NCI-H128 (cell line): ENCODE measurements around the gene SCFD2.
"Not testable (repeated sequence)": the region's sequence is repeated elsewhere in the genome, so short reads cannot be mapped to it uniquely, and the experiment has no call there.

Source experiments
- DNase-seq: peaks from one replicate; lab custom pipeline; 2025; ENCODE audit not compliant: unreplicated experiment; lab: John Stamatoyannopoulos, UW

The SCFD2 gene

DNA sequence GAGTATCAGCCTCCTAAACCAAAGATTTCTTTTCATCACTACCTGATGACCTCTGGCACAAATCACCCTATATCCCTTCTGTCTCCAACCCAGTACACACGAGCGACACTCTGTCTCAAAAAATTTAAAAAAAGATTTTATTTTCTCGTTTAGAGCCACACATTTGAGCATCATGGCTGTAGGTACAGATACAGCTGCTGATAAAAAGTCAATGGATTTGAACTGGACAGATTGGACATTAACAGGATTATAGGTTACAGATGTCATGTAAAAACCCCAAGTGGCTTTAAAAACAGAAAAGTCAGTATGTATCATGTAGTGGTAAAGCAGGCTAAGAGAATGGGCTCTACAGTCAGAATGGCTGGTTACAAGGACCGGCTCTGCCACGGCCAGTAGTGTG, 171.1 kb downstream of the SCFD2 start:
- DNase-seq = no peak

DNA sequence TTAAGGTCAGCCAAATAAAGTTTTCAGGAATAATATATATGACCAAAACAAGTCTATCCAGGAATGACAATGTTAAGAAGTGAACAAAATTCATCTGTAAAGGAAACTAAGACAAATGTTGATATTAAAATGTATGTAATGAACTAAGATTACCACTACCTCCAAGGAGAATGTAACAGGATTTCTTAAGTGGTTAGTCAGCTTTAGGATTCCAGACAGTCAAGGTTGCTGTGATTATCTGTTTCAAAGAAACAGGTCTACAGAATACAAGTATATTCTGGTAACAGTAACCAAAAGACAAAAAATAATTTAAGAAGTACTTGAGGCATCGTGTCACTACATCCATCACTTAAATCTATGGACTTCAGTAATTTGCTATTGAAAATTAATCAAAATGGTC, 172.8 kb downstream of the SCFD2 start:
- no peak for DNase-seq

DNA sequence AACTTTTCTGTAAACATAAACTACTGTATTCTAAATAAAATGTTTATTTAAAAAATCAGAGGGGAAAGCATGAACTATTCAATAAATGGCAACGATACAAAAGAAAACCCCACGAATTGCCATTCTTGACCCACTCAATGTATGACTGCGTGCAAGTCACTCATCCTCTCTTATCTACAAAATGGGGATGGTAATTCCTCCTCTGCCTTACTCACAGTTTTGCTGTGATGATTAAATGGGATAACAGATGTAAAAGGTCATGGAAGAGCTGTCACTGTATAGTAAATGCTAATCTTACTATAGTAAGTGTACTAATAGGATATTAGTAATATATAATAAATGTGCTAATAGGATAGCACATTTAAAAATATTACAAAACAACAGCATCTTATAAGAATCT, 173.4 kb downstream of the SCFD2 start:
- DNase-seq = no peak

DNA sequence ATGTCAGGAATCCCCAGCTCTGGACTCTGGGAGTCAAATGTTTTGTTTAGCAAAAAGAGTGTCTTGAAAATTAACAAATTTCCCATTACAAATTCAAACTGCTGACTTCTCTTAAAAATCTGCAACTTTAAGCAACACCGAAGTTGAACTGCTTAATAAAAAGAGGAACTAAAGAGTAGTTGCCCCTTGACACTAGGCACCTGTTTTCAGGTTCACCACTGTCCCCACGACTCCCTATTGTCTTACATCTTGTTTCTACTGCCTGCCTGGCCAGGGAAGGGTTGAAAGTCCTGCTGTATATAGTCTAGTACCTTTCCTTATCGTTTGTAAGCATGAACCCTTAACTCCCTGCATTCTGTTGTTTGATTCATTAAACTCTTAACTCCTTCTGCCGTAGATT, 173.9 kb downstream of the SCFD2 start:
- no peak for DNase-seq

DNA sequence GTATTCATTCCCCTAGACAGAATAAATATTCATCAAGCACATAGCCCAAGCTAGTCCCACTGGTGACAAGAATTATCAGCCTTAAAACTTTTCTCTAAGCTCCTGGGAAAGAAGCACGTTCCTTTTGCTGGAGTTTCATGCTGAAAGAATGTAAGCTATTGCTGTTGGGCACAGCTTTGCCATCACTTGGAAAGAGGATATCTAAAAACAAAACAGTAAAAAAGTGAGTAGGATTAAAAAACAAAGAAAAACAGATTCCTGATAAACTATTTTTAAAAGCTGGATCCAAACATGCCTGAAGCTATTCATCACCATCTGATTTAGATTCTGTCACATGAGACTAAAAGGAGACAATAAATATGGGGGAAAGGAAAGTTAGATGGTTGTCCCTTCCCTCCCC, 176.8 kb downstream of the SCFD2 start:
- DNase-seq = no peak

DNA sequence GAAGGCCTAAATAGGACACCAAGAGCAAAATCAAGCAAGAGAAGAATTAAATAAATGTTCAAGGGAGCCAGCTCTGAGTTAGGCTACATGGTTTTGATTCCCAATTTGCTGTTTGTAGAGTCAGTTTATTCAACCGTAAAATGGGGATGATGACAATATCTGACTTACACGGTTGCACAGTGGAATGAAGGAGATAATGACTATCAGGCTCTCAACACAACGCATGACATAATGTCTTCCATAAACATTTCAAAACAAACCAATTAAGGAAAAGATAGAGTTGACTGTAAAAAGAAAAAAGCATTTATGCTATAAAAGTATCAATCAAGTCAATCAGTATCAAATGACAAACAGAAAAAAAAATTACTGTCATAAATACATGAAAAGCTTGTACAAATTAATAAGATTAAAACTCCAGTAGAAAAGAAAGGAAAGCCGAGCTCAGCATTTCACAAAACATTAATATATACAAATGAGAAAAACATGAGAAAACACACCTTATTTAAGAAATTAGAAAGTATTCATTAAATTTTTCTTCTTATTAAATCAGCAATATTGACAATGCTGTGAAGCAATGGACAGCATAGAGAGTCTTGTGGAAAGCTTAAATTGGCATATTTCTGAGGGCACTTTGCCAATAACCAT, 179.0 kb downstream of the SCFD2 start:
- DNase-seq = no peak

DNA sequence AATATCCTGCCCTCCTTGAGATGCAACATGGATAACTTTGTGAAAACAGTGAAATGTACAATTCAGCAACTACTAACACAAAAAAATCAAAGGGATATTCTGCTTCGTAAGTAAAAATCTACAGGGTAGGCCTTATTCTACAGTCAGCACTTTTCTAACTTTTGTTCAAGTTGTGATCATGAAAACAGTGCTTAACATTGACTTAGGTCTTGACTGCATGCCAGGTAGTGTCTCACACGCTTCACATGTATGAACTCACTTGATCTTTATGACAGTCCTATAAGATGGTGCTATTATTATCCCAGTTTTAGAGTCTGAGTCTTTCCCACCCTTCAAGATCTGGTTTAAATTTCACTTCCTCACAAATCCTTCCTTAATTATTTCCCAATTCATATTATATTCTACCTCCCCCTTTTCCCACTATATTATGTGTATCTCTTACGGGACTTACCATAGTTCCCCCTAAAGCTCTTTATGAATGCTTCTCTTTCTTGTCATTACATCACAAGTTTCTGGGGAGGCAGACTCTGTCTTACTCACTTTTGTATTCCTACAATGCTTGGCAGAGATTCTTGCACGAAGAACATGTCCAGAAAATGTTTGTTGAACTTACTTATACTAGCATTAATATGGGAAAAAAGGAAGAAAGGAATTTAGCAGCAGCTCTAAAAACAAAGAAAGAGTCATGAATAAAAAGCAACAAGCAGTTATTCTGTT, 179.8 kb downstream of the SCFD2 start:
- DNase-seq = no peak

DNA sequence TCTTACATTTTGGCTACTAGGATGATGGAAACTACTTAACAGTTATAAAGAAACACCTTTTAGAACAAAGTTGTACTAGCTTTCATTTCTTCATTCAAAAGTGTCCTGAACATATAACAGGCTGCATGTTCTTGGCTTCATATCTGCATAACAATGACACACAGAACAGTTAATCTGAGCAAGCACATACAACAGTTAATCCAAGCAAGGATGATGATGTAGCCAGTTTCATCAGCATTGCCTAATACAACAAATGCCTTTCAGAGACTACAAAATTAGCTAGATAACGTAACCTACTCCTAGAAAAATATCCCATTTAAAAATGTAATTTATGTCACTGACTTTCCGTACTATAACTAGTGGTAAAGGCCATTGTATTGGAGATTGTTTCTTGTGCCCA, 182.1 kb downstream of the SCFD2 start:
- no peak for DNase-seq

DNA sequence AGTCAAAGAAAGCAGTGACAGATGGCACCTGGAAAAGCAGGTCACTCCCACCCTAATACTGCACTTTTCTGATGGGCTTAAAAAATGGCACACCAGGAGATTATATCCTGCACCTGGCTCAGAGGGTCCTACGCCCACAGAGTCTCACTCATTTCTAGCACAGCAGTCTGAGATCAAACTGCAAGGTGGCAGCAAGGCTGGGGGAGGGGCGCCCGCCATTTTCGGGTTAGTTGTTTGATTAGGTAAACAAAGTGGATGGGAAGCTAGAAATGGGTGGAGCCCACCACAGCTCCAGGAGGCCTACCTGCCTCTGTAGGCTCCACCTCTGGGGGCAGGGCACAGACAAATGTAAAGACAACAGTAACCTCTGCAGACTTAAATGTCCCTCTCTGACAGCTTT, 188.1 kb downstream of the SCFD2 start:
- DNase-seq = not testable (repeated sequence)

DNA sequence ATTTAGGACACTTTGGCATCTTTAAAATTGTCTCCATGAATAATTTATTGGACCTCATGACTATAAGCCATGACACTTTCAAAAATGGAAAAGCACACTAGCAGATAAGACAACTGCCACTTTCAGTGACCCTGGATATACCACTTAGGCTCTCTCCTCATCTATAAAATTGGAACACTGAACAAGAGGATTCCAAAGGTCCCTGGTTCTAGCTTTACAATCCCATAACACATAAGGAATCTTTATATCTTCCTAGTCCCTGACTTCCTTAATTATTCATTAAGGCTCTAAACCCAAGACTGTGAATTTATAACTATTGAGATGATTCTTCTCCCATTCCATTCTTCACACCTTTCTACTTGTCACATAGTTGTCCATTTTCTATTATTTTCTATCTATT, 190.2 kb downstream of the SCFD2 start:
- DNase-seq = no peak

DNA sequence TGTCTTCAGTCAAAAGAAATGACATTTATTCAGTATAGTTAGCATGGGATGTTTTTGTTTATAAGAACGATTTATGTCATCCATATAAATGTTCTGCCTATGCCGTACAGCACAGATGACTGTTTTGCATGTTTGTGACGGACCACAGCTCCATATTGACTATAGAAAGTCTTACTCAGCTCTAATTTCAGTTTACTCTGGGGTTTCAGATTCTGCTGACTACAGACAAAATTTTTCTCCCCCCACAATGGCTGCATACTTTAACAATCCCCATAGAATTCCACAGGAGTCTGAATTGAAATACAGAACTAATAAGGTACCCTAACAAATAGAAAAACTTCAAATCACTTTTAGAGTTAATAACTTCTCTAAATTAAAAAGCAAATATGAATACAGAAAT, 191.0 kb downstream of the SCFD2 start:
- DNase-seq = no peak

DNA sequence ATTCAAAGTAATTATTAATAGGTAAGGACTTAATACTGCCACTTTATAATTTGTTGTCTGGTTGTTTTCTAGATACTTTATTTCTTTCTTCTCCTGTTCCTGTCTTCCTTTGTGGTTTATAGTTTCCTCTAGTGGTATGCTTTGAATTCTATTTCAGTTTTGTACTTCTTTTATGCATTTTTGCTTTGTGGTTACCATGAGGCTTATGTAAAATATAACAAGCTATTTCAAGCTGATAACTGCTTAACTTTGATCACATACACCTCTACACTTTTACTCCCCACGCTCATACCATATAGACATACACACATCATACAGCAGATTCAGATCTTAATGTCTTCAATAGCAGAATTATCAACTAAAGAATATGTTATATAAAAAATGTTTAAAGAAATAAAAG, 192.3 kb downstream of the SCFD2 start:
- DNase-seq = no peak

DNA sequence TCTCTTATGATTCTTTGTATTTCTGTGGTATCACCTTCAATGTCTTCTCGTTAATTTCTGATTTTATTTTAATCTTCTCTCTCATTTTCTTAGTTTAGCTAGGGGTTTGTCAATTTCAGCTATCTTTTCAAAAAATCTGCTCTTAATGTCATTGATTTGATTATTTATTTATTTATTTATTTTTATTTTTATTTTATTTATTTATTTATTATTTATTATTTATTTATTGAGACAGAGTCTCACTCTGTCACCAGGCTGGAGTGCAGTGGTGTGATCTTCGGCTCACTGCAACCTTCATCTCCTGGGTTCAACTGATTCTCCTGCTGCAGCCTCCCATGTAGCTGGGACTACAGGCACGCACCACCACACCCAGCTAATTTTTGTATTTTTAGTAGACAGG, 194.1 kb downstream of the SCFD2 start:
- DNase-seq = no peak

DNA sequence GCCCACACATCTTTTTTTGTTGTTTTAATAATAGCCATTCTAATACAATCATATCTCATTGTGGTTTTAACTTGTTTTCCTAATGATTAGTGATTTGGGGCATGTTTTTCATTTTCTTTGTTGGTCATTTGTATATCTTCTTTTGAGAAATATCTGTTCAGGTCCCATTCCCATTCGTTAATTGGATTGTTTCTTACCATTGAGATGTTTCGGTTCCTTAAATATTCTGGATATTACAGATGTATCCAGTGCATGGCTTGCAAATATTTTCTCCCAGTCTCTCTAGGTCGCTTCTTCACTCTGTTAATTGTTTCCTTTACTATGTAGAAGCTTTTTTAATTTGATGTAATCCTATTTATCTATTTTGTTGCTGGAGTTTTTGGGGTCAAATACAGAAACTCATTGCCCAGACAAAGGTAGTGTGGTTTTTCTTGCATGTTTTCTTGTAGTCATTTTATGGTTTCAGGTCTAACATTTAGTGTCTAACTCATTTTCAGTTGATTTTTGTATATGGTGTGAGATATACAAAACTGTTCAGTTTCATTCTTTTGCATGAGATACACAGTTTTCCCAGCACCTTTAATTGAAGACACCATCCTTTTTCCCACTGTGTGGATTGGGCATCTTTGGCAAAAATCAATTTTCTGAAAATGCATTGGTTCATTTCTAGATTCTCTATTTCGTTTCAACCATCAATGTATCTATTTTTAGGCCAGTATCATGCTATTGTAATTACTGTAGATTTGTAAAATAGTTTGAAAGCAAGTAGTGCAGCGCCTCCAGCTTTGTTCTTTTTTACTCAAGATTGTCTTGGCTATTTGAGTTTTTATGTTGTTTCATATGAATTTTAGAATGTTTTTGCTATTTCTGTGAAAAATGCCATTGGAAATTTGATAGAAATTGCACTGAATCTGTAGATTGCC, 195.9 kb downstream of the SCFD2 start:
- no peak for DNase-seq

DNA sequence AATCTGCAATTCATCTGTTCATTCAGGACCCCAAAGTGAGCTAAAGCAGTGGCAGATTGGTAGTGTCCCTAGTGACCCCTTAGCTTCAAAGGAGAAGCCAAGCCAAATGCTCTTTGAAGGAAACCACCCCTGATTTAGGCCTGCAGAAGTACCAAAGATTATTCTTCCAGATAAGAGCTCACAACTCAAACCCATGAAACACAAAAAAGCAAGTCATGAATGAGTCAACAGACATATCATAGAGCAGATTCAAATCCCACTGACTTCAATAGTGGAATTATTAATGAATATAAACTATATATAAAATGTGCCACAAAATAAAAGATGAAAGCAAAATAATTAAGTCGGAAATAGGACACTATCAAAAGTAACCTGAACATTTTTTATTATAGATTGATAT, 197.6 kb downstream of the SCFD2 start:
- no peak for DNase-seq

DNA sequence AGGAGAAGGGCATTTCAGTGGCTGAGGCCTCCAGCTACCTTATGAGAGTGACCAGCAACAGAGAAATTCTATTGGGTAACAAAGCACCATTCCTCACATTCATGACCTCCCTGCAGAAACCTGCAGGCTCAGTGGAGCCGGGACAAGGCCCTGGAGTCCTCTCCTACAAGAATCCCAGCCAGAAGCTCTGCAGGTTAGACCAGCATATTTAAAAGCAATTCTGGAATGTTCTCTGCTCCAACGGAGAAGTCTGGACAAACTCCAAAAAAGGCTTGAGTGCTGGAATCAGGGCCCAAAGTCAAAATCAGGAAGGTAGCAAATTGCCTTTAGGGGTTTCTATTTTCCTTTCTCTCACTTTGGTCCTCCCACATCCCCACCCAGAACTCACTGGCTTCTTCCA, 202.9 kb downstream of the SCFD2 start:
- DNase-seq = no peak

DNA sequence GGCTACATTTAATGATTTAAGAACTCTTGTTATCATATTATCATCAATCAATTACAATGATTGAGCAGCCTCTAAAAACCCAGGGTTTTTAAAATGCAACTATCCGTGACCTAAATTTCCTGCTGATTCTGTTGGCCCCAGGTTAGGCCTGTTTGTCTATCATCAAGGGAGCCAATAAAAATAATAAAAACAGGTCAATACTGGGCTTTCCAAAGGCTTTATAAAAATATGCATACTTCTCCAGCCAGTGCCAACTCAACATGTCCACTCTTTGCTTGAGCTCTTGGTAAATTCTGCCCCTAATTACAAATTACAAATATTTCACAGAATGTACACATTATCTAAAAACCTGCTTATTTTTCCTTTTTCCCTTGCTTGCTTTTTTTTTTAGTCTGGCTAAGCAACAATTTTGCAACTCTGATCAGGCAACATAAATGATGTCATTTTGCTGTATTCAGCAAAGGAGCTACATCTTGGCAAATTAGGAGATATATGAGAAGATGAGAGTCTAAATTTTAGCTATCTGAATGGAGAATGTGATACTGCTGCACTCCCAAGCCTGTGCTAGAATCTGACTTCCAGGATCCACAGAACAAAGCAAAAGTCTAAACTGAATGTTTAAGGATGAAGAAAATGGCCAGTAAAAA, 204.0 kb downstream of the SCFD2 start:
- DNase-seq = no peak

DNA sequence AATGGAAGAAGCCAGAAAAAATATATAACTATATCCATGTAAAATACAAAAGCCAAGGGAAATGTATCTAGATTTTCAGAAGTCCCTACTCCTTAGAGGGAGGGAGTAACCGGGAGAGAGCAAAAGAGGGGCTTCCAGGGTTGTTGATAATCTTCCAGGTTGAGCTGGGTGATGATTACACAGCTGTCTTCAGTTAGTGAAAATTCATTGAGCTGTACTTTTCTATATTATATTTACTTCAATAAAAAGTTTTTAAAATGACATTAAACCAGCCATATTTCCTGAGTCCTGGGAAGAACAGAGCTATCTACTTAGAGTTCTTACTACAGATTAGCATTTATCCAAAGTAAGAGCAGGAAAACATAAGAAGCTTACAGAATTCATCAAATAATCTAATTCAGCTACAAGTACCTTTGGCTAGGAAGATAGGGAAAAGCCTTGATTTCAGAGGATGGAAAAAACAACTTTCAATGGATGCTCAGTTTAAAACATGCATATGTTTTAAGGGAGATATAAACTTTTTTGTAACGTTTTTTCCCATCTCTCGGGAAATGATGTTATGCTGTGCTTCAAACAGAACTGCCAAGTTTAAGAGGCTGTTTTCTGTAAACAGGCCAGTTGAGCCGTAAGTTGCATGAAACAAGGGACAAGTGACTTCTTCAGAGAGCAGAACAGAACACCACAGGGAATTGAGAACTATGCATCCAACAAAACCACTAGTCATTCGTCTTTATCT, 204.6 kb downstream of the SCFD2 start:
- no peak for DNase-seq

DNA sequence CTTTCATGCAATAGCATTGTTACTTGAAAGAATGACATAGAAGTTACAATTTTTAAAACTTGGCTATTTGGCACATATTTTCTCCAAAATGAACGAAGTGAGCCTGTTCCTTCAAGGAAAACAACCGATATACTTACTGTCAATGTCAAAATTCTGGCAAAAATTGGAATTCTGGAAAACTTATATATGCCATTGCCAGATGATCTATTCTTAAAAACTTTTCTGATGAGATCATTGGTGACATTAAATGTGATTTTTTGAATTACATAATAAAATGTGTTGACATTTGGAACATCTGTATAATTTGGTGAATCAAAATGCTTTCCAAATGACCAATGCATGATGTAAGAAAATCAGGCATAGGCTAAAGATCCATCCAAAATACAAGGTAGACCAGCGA, 209.0 kb downstream of the SCFD2 start:
- no peak for DNase-seq

DNA sequence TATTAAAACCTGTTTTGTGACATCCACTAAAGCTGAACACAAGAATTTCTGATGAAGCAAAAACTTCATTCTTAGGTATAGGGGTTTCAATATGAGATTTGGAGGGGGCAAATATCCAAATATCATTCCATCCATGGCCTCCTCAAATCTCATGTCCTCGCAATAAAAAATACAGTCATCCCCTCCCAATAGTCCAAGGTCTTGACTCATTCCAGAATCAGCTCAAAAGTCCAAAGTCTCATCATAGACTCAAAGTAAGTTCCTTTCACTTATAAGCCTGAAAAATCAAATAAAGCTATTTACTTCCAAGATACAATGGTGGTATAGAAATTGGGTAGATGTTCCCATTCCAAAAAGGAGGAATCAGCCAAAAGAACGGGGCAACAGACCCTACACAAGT, 213.4 kb downstream of the SCFD2 start:
- DNase-seq = no peak

DNA sequence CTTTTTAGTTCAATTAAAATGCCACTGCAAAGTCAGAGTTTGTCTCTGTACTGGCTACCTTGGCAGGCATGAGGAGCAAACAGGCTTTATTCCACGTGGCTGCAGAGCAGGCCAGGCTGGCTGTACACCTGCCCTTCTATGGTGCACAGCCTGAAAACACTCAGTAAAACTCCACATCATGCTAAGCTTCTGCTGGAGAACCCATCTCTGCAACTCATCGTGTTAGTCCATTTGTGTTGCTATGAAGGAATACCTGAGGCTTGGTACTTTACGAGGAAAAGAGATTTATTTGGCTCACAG, 214.4 kb downstream of the SCFD2 start:
- DNase-seq = no peak
